NAMALWA (cell line): ENCODE results near the gene RAD50.
A peak's percentile ranks its signal among the peaks of the same experiment; 100 is the strongest.

ENCODE experiments used
- DNase-seq: peaks from one replicate; pipeline ENCODE4 v3.0.0-alpha.2; 2015; ENCODE audit warnings: low spot score

The RAD50 gene

DNA sequence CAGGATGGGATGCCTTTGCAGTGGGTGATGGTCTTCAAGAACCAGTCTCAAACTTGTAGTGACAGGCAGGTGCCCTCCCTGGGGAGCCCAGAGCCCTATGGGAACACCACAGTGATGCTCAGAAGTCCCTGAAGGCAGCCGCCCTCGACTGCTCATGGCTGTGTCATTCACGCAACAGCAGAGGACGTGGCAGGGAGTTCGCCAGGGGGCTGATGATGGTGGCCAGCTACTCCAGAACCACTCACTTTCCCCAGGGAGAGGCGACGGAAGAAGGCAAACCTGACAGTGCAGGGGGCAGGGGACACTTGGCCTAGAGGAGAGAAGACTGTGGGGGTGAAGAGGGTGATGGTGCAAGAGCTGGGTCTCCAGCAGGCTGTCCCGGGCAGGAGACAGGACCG, 105.2 kb downstream of the RAD50 start:
- no peak for DNase-seq

DNA sequence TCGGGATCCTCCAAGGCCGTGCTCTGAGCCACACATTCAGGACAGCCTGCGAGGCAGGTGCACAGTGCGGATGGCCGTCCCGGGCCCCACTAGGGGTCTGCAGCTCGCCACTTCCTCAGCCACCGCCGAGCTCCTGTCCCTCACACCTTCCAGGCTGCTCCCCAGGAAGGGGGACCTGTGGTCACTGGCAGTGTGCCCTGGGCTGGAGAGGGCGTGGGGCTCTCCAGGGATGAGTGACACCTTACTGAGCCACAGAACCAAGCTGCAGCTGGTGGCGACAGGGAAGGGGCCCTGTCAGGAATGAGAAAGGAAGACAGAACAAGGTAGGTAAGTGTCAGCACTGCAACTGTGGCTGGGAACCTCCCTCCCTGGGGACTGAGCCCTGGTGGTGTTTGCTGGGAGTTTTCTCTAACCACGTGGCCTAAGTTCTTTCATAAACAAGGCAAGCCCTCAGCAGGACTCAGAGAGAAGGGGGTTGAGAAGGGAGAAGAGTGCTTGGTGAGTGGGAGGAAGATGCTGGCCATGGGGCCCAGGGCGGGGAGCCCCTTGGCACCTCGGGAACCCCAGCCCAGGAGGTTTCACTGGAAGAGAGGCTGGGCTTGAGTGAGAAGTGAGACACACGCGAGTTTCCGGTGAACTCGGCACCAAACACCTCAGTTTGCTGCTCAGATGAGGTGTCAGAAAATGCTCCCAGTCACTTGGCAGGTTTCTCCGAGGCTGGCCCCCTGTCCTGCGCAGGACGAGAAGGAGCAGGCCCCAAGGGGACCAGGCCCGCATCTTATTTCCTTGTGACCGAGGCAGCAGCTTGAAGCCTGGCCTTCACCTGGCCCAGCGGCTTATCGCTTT, 106.4 kb downstream of the RAD50 start:
- peak; percentile 55 for DNase-seq

DNA sequence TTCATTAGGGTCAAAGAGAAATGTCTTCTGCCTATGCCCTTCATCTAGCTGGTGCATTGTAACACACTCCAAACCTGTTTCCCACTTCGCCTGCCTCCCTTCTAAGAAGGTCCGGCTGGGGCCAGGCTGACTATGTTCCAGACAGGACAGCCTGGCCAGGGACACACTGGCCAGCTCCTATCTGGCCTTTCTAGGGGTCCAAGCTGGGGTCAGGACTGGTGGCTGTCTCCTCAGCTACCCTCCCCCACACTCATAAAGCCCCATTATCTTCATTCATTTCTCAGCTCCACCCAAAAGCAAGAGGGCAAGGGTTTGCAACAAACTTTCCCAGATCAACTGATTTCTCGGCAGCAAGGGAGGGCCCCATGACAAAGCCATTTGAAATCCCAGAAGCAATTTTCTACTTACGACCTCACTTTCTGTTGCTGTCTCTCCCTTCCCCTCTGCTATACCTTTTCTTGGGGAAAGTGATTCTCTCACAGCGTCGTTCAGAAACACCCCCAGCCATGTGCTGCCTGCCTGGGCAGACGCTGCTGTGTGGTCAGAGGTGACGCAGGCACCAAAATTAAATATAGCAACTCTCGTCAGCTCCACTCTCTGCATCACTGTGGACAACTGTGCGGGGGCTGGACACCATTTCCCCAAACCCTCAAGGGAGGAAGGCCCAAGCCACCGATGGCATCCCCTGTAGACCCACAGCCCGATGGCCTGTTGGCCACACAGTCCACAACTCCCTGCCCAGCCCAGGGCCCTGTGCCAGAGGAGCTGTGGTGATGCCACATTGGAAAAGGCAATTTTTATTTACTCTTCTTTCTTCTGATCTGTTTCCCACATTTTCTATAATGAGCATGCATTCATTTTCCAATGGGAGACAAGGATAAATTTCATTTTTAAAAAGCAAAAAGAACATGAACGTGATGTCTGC, 107.3 kb downstream of the RAD50 start:
- no peak for DNase-seq

DNA sequence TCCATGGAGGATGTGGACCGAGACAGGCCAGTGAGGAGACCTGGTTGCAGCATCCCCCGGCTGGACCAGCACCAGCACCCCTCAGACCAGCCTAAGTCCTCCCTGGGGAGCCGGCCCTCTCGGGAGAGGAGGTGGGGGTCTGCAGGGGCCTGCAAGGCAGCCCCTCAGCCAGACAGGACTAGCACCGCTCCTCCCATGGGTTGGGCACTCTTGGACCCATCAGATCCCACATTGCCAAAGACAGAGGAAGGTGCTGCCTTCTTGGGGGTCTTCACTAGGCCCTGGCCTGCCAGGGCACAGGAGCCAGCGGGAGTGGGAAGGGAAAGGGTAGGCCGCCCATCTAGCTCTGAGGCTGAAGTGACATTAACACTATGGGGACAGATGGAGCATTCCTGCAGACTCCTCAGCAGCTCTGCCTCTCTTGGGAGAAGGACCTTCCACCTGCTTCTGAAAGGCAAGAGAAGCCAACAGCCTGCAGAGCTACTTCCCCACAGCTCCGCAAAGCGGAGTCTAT, 108.0 kb downstream of the RAD50 start:
- DNase-seq: no peak

DNA sequence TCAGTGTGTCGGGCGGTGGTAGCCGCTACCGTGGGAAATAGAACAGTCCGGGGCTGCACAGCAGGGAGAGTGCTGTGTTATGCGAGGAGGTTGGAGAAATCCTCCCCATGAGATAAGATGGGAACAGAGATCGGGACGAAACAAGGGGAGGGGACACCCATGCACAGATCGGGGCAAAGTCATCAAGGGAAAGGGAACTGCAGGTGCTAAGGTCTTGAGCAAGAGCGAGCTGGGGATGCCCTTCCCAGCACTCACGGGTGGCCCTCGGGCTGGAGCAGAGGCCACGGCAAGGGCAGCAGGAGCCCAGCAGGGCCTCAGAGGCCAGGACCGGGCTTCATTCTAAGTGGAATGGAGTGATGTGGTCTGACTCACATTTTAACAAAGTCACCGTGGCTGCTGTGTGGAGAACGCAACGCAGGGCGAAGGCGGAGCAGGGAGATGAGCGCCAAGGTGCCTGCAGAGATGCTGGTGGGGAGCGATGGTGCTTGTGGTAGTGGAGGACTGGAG, 108.8 kb downstream of the RAD50 start:
- DNase-seq: no peak

DNA sequence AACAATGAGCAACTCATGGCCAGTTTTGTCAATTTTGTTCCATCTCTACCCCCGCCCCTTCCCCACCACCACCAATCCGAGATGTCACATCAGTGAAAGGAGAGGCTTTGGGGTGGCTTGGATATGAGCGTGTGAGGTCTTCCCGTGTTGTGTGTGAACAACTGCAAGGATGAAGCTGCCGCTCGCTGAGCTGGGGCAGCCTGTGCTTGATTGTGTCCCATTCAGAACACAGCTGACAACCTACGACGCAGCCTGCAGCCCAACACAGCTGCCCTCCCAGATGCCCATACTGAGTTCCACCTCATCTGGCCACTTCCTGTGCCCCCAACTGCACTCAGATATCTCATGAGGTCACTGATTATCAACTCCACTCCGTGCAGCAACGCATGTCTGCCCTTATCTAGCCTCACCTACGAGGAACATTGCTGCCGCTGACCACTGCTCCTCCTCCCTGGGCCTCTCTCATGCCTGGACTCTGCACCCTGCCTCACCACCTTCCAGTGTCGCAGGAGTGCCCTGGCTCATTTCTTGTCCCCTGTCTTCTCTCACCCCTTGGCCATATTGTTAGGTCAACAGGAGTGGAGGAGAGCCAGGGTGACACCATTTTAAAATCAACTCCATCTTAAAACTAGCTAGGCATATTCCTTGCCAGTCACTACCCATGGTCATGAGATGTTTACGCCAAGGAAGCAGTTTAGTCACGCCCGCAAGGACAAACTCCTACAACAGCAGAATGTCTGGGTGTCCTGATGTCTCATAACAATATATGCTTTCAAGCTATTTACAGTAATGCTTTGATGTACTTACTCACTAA, 109.7 kb downstream of the RAD50 start:
- DNase-seq: no peak

DNA sequence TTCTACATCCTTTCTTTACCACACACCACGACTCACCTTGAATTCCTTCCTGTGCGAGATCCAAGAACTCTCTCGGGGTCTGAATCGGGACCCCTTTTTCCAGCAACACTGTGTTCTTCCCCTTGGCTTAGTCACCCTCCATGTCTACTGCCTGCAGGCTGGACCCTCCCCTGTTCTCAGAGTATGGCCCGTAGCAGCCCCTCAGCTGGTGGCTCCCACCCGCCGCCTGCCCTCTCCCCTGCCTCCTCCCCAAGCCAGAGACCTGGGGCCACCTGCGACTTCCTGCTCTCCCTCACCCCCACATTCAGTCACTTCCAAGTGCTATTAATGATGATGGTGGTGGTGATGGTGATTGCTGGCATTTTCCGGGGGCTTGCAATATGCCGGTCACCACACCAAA, 110.5 kb downstream of the RAD50 start:
- DNase-seq: no peak

DNA sequence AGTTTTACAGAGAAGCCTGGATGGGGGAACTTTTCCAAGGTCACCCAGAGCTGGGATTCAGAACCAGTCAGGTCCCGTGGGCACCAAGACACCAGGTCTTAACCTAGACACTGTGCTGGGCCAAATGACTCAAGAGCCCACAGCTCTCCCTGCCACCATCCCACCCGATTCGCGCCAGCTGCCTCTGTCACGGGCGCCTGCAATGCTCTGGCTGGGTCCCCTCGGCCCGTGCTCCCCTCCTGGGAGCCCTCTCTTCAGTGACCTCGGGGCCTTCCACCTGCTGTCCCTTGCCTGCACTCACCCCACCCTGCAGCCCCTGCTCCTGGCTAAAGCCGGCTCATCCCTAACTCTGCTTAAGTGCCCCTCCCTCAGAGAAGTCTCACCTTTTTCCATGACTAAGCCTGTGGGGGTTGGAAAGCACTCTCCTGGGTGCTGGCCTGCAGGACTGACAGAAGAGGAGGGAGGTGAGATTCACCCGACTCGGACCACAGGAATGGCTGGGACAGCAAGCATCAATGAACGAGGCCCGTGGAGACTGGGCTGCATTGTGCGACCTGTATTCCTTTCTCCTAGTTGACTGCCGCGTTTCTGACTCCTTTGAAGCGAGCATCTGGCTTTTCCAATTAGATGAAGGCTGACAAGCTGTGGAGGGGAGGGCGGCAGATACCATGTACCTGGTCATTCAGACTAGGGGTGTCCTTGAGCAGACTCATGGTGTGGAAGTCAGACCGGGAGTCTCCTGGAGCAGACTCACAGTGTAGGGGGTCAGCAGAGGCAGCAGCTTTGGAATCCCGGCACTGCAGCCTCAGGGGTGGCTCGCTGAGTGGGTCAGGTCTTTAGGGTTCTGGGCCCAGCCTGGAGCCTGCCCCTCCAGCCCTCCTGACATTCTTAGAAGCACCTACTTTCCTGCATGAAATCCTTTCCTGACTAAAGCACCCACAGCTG, 111.3 kb downstream of the RAD50 start:
- DNase-seq: no peak

DNA sequence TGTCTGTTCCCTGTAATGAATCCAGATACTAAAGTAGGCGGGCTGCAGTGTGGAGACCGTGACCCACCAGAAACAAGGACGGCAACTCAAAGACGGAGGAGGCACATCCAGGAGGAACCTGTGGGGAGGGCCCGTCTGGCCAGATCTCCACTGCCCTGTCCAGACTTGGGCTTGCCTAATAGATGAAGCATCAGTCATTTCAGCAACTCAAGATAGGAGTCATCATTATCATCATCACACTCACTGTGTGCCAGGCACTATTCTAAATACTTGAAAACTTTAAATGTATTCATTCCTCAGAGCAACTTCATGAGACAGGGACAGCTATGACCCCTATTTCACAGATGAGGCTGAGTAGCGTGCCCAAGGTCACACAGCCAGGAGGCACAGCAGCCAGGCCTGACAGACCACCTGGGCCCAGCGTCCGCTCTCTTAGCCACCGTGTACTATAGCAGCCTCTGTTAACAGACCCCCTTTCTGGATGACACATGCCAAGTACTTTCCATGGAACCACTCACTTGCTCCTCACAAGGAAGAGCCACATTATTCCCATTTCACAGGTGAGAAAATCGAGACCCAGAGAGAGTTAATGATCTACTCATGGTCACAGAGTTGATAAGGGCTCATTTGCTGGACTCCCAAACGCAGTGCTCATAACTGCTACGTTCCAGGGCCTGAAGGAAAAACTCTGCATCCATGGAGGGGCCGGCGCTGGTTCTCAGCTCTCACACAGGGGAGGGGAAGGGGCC, 112.1 kb downstream of the RAD50 start:
- DNase-seq: no peak

DNA sequence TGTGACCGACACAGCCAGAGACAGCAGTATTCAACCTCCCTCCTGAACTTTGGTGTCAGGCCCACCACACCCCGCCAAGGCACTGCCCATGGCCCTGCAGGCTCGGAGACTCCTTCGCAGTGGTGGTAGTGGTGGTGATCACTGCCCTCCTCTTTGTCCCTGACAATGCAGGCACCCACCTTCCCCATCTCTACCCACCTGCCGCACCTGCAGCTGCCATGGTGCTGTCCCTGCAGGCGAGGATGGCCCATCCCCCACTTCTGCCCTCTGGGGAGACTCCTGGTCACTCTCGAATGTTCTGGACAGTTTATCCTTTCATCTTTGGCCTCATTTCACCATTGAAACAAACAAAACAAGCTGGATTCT, 112.7 kb downstream of the RAD50 start:
- DNase-seq: no peak

DNA sequence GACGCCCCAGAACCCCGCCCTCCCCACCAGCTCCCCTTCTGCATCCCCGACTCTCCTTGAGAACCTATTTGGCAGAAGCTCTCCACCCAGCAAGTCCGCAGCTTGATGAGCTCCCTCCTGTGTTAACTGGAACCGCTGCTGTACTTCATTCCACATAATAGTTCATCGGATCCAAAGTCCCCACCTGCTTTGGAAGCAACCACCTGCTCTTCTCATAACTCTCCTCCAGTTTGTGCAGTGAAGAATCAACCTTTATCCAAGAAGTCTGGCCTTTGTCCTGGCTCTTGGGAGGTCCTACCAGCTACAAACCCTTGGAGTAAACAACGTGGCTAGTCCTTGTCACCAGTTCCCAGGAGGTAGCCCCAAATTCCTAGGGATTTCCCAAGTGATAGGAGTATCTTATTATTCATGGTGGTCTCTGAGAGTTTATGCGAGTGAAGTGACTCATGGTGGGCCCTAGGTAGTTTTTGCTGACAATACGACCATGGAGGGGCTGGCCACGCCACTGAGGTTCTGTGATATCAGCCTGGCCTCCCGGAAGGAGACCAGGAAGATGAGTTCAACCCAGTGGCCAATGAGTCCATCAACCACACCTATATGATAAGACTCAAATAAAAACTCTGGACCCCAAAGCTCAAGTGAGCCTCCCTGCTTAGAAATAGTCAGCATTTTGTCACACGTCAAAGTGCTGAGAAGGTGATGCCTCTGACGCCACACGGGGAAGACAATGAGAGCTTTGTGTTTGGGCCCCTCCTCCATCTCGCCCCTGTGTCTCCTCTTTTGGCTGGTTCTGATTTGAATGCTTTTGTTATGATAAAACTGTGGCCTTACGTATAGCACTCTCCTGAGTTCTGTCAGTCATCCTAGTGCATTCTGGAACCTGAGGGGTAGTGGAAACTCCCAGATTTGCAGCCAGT, 113.4 kb downstream of the RAD50 start:
- DNase-seq: no peak

DNA sequence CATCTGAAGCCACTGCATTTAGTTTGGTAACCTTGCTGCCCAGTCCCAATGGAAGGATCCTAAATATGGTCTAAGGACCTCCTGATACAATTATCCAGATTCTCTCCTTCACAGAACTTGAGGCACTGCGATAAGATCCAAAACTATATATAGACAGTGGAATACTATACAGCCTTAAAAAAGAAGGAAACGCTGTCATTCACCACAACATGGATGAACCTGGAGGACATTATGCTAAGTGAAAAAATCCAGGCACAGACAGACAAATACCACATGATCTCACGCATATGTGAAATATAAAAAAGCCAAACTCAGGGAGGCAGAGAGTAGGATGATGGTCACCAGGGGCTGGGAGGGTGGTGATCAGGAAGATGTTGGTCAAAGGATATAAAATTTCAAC, 114.2 kb downstream of the RAD50 start:
- DNase-seq: no peak

DNA sequence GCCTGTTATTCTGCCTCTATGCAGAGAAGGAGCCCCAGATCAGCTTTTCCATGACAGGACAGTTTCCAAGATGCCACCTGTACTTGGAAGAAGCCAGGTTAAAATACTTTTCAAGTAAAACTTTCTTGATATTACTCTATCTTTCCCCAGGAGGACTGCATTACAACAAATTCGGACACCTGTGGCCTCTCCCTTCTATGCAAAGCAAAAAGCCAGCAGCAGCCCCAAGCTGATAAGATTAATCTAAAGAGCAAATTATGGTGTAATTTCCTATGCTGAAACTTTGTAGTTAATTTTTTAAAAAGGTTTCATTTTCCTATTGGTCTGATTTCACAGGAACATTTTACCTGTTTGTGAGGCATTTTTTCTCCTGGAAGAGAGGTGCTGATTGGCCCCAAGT, 116.7 kb downstream of the RAD50 start:
- DNase-seq: no peak

DNA sequence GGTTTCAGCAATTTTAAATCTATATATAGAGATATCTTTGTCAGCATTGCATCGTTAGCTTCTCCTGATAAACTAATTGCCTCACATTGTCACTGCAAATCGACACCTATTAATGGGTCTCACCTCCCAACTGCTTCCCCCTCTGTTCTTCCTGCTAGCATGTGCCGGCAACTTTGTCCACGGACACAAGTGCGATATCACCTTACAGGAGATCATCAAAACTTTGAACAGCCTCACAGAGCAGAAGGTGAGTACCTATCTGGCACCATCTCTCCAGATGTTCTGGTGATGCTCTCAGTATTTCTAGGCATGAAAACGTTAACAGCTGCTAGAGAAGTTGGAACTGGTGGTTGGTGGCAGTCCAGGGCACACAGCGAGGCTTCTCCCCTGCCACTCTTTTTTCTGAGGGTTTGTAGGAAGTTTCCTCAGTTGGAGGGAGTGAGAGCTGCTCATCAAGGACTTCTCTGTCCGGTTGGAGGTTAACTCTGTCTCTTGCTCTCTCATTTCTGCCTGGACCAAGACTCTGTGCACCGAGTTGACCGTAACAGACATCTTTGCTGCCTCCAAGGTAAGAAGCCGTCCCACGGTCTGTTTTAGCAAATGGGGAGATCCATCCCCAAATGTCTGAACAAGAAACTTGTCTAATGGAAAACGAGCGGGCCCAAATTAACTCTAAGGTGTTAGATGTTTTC, 117.3 kb downstream of the RAD50 start, which contains the start of gene IL4:
TSS of gene IL4 (plus strand) at position 51 of the 692 bp plus-strand sequence. CDS start at position 113, 62 bp downstream.
- no peak for DNase-seq

DNA sequence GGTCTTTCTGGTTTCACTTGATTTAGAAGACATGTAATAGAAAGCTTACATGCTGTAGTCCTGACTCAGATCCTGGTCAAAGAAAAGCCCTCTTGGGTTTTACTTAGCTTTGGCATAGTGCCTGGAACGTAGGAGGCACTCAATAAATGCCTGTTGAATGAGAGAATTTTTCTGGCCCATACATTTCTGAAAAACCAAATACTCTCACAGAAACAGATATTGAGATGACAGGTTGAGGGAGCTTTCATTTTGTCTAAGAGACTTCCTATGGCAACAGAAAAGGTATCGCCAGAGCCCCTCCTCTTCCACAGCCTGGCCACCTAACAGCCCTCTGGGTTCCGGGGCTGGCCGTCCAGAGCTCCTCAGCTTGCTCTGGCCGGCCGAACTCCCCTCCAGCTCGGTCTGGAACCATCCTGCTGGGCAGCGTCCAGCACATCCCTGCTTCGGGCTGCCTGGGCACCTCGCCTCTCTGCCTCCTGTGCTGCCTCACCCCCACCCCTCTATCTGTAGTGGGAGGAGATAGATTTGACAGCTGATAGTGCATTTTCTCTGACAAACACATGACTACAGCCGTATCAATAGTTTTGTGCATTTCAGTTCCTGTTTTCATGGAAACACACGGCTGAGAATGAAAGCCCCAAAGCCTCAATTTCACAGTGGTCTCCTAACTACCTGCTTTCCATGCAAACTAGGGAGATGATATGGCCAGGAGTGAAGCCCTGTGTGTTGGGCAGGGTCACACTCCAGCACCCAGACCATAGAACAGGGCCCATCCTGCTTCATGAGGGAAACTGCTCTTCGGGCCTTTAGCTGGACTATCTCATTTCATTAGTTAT, 118.1 kb downstream of the RAD50 start:
- no peak for DNase-seq

DNA sequence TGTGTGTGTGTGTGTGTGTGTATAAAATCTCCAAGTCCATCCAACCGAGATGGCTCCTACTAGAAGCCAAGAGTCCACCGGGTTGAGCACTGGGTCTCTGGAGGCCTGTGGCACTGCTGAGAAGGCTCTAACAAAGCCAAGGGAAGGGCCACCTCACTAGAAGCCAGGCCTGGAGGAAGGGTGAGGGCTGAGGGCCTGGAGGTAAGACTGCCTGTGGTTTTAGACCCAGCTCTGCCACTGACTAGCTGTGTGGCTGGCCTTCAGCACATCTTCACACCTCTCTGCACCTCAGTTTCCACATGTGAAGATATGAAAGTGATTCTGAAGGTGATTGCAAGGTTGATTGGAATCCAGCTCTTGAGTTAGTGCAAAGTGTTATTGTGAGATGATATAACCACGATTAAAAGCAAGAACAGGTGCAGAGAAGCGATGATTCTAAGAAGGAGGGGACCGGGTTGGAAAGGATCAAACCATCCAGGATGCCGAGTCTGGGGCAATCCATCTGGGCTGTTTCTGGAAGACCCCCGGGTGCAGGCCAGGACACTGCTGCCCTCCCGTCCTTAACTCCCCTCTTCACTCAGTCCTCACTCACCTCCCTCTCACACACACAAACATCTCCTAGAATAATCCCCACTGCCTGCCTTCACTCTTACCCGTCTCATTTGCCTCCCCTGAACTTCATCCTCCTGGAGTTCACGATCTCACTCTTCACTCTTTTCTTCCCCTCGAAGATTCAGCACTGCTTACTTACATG, 119.3 kb downstream of the RAD50 start:
- DNase-seq: no peak
